Brain microvascular endothelial cell (primary cell): ENCODE results near the gene CPT1A.

Experiments
- DNase-seq: peaks from one replicate; pipeline ENCODE4 v3.0.0-alpha.2; 2020
- H3K27ac ChIP-seq: fragments of 250-450 bp; sonication (Bioruptor Pico); 2 replicates; pipeline ENCODE4 v1.5.1; 2020; ENCODE audit warnings: mild to moderate bottlenecking, moderate library complexity
- H3K27me3 ChIP-seq: fragments of 250-450 bp; sonication (Bioruptor Pico); replicated peaks from 2 replicates; pipeline ENCODE4 v1.5.1; 2020; ENCODE audit warnings: mild to moderate bottlenecking
- H3K36me3 ChIP-seq: fragments of 250-450 bp; sonication (Bioruptor Pico); replicated peaks from 2 replicates; pipeline ENCODE4 v1.5.1; 2020; ENCODE audit warnings: mild to moderate bottlenecking
- H3K4me3 ChIP-seq: 2 replicates; pipeline ENCODE4 v1.5.1; 2011; ENCODE audit warnings: low read depth, mild to moderate bottlenecking, control low read depth, low read length, moderate library complexity
- in situ Hi-C: cut with HindIII; loops from 2 replicates; pipeline ENCODE4 v1.10.0; 2017; ENCODE audit warnings: low sequenced_read_pairs, low pct_ligation_motif_present
- TF ChIP-seq, protein P1 (sequence below): IDR thresholded peaks from 2 replicates; pipeline ENCODE4 v1.5.1; 2011; ENCODE audit warnings: low read depth, mild to moderate bottlenecking, moderate library complexity, low read length, control low read depth, inconsistent platforms; ENCODE audit errors: missing control alignments

Gene CPT1A

GRCh38 chr11:68867066-68867465 lies 25.4 kb upstream of the CPT1A start:
- Histone ChIP-seq H3K4me3 (no peak overlapping the region), H3K27me3 (peaks cover 2% of the 10 kb centered on the region), H3K27ac (no peak overlapping the region), H3K36me3 (no peaks in the 10 kb centered on the region)
- TF ChIP-seq, protein P1, sequence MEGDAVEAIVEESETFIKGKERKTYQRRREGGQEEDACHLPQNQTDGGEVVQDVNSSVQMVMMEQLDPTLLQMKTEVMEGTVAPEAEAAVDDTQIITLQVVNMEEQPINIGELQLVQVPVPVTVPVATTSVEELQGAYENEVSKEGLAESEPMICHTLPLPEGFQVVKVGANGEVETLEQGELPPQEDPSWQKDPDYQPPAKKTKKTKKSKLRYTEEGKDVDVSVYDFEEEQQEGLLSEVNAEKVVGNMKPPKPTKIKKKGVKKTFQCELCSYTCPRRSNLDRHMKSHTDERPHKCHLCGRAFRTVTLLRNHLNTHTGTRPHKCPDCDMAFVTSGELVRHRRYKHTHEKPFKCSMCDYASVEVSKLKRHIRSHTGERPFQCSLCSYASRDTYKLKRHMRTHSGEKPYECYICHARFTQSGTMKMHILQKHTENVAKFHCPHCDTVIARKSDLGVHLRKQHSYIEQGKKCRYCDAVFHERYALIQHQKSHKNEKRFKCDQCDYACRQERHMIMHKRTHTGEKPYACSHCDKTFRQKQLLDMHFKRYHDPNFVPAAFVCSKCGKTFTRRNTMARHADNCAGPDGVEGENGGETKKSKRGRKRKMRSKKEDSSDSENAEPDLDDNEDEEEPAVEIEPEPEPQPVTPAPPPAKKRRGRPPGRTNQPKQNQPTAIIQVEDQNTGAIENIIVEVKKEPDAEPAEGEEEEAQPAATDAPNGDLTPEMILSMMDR: no peak
- in situ Hi-C loops: loop anchor here (25.0 kb wide), 1 partner anchor 230 kb away; no protein-coding TSS in a partner anchor
- no peak for DNase-seq

GRCh38 chr11:68865241-68865640 lies 23.5 kb upstream of the CPT1A start:
- no peak for DNase-seq
- H3K27ac ChIP-seq: no peak overlapping the region
- H3K4me3 ChIP-seq: no peak overlapping the region
- TF ChIP-seq, protein P1: no peak
- H3K36me3 ChIP-seq: no peaks in the 10 kb centered on the region
- H3K27me3 ChIP-seq: no peaks in the 10 kb centered on the region
- in situ Hi-C loops: loop anchor here (25.0 kb wide), 1 partner anchor 228 kb away; no protein-coding TSS in a partner anchor

- Histone ChIP-seq H3K27ac (no peak overlapping the region), H3K27me3 (no peaks in the 10 kb centered on the region), H3K4me3 (no peak overlapping the region), H3K36me3 (no peaks in the 10 kb centered on the region)
- DNase-seq: no peak
- TF ChIP-seq, protein P1: no peak
- in situ Hi-C loops: loop anchor here (25.0 kb wide), 1 partner anchor 226 kb away; no protein-coding TSS in a partner anchor
Measured at GRCh38 chr11:68863553-68864265, 22.0 kb upstream of the CPT1A start.

- no peak overlapping the region for H3K4me3 ChIP-seq
- no peak overlapping the region for H3K27ac ChIP-seq
- H3K27me3 ChIP-seq: no peaks in the 10 kb centered on the region
- H3K36me3 ChIP-seq: no peaks in the 10 kb centered on the region
- no peak for DNase-seq
- TF ChIP-seq, protein P1: no peak
- in situ Hi-C loops: loop anchor here (25.0 kb wide), 1 partner anchor 225 kb away; no protein-coding TSS in a partner anchor
Measured at GRCh38 chr11:68862421-68862820, 20.7 kb upstream of the CPT1A start.

GRCh38 chr11:68859123-68859522 lies 17.4 kb upstream of the CPT1A start:
- Histone ChIP-seq H3K27ac (no peak overlapping the region), H3K36me3 (no peaks in the 10 kb centered on the region), H3K4me3 (no peak overlapping the region), H3K27me3 (peaks cover 7% of the 10 kb centered on the region)
- in situ Hi-C loops: loop anchor here (25.0 kb wide), 1 partner anchor 222 kb away; no protein-coding TSS in a partner anchor
- TF ChIP-seq, protein P1: no peak
- no peak for DNase-seq
